SW 1271 (cell line): ENCODE data around the gene KATNIP.

Experiments
- DNase-seq, 2 experiments: peaks; one replicate each; lab custom pipeline; 2025; lab: John Stamatoyannopoulos, UW

Gene KATNIP

DNA sequence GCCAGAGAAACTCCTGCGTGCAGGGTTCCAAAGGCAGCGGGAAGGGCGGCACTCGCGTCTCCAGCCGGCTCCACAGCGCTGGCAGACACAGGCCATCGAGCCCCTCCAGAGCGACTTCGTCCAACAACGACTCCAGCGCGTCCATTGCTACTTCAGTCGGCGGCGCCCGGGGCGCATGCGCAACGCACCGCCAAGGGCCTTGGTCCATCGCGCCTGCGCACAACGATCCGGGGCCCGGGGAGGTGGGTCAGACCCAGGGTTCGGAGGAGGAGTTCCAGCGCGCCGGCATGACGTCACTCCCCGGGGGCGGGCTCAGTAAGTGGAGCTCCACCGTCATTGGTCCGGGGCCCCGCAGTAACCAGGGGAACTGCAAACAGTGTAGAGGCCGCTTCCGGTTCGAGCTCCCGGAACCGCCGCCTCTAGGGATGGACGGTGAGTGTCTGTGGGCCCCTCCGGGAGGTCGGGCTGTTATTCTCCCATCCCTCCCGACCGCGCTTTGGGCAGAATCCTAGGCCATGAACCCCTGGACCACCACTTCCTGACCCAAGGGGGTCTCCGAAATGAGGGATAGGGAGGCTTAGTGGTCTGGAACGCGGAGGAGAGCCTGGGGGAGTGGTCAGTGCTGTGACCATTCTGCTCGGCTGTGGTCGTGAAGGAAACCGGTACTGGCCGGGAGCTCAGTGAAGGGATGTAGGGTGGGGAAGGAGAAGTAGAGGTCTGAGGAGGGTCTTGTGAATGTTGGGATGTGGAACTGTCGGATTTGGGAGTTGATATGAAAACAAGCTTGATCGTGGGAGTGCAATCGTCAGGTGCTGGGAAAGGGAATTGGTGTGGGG is at the start of gene KATNIP, which contains the start of gene GTF3C1:
TSS of gene KATNIP (plus strand) at position 399 of the 836 bp plus-strand sequence. CDS start at position 426, 27 bp downstream.
TSS of gene GTF3C1 (minus strand) at position 168 of the 836 bp plus-strand sequence. CDS start at position 145, 23 bp downstream.
- peak; percentile 85 to 92 for DNase-seq

- DNase-seq: no peak
Observed at GRCh38 chr16:27500801-27501200, 49.1 kb upstream of the KATNIP start.

DNA sequence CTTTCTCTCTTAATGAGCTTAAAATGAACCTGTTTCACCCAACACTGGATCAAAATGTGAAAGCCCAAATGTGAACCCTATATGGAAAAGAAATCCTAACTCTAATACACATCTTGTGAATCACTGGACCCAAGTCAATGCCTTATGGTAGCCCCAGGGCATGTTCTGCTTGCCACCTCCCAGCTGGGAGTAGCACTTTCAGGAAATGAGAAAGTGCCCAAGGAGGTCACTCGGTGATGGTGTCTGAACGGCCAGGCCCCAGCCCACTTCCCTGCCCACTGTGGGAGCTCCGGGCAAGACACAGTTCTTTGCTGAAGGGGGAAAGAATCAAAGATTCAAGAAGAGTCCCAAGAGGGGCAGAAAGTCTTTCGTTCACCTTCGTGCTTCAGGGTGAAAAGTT is 46.3 kb upstream of the KATNIP start:
- no peak for DNase-seq

DNA sequence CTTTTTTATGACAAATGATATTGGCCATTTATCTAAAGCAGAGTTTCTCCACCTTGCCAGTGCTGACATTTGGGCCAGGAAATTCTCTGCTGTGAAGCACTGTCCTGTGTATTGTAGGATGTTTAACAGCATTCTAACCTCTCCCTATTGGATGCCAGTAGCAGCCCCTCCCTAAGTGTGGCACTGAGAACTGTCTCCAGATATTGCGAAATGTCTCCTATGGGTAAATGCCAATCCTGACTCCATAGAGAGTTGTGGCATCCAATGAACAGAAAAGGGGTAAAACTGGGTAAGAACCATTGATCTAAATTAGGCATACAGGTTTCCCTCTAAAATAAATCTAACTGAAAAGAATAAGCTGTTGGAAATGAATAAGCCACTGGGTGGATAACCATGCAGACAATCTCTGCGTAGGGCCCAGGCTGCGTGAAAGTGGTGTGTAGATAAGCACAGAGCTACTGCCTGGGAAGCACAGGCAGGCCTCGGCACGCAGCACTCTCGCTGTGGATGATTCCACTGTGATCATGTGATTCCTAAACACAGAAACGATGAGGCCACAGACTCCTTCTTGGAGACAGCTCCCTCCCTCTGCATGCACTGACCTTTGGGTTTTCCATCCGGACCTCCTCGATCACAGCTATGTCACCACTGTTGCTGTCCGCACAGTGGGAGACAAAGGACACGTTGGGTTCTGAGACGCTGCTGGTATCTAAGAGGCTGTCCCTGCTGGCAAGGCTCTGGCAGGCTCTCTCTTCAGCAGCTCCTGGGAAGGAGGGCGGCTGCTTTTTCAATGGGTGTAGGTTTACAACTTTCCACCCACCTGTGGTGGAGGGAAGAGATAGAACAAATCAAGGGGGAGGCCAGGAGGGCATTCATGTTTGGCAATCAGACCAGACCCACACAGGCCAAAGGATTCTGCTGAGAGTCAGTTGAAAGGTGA is 44.4 kb upstream of the KATNIP start:
- no peak for DNase-seq

GRCh38 chr16:27506771-27507170 is 43.2 kb upstream of the KATNIP start:
- DNase-seq: no peak

DNA sequence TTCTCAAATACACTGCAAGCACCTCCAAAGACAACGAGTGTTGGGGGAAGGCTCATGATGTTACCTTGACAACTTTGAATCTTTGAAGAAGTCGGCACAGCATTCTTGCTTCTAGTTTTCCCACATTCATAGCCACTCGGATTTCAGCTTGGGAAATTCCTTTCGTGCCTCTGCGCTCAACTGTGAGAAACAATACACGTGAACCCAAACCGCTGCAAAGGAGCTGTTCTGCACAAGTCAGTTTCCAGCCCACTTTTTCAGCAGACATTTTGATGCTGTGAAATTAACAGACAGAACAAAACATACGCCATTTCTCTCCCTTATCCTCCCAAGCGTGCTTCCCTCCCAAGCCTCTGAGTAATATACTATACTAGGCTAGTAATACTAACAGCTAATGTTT is 41.5 kb upstream of the KATNIP start:
- DNase-seq: no peak

DNA sequence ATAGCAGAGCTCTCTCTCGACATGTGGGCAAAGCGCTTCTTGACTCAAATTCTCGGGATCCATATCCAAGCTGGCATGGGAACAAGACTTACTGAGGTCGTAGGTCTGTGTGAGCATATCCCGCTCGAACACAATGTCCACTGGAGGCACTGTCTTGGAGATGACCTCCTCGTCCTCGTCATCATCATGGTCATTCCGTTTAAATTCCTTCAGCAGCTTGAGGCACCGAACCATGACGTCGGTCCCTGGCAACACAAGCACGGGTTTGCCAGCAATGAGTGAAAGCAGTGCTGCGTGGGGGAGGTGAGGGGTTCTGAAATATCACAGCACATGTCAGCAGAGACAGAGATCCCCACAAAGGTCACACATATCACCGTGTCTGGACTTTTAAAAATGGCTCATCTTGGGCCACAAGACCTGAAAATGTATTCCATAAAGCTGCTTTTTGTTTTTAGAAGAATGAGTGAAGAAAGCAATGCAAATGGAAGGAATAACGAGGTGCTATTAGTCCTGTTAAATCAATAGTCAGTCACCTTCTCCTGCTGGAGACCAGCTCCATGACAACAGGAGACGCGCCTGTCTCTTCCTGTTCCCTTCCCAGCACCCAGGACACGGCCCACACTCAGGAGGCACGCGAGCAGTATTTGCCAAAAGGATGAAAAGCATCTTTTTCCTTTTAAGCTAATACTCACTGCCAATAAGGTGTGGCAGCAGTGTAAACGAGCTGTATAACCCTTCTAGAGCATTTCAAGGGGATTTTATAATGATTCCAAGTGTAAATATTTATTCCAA is 38.1 kb upstream of the KATNIP start:
- DNase-seq: no peak

GRCh38 chr16:27514806-27515205 is 35.1 kb upstream of the KATNIP start:
- no peak for DNase-seq

- peak in 1 of 2 experiments; percentile 32 for DNase-seq
Observed at GRCh38 chr16:27515874-27516353, 34.0 kb upstream of the KATNIP start.

DNA sequence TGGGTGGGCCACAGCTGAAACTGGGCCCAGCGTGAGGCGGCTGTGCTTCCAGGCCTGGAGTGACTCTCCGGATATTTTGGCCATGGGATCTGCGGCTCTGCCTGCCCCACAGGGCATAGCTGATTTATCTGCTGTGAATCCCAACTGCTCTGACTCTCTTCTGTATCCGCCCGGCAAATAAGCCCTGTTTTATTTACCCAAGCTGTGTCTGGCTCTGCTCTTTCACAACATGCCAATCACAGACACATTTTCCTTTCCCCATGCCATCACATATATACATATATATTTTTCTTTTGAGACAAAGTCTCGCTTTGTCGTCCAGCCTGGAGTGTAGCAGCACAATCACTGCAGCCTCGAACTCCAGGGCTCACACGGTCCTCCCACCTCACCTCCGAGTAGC is 33.6 kb upstream of the KATNIP start:
- DNase-seq: no peak

DNA sequence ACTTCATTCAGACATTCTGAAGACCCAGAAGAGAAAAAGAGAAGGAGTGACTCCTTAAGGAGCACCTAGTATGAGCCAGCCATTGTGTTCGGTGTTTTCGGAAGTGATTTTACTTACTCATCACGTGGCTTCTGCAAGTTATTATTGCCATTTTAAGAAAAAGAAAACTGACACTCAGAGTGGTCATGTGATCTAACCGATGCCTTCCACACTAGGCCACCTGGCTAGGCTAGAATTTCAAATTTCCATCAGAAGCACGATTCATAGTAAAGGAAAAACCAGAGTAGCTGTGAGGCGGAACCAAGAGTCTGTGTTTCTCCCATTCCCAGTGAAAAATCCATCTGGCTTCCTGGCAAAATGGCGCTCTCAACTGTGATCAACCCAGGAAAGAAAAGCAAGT is 32.3 kb upstream of the KATNIP start:
- DNase-seq: no peak

- no peak for DNase-seq
Observed at GRCh38 chr16:27518226-27518625, 31.7 kb upstream of the KATNIP start.

DNA sequence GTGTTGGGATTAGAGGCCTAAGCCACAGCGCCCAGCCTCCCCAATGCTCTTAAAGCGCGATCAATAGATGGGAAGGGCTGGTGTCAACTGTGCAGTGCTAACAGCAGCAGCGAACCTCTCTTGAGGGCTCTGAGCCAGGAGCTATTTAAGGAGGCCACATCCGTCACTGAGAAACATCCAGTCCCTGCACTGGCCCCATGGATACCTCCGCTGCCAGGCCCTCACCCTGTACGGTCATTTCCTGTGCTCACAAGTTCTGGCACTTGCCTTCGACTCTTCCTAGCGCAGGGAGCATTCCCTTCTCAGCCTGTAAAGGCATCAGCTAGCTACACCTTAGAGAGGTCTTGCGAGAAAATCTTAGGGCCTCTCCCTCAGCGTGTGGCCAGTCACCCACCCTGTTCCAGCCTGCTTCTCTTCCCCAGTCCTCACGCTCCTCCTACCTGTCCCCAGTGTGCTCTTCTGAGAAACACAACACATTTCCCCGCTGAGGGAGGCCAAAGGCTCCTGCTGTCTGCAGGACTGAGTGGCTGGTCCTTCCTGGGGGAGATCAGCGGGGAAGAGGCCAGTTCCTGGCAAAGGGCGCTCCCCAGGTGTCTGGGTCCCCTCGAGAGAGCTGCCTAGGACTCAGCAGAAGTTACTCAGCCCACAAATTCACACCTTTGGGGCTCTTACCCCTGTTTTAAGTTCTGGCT is 28.8 kb upstream of the KATNIP start:
- DNase-seq: no peak

- DNase-seq: no peak
Observed at GRCh38 chr16:27522173-27522707, 27.7 kb upstream of the KATNIP start.

- DNase-seq: no peak
Observed at GRCh38 chr16:27526180-27526579, 23.8 kb upstream of the KATNIP start.

GRCh38 chr16:27528294-27528693 is 21.6 kb upstream of the KATNIP start:
- no peak for DNase-seq

DNA sequence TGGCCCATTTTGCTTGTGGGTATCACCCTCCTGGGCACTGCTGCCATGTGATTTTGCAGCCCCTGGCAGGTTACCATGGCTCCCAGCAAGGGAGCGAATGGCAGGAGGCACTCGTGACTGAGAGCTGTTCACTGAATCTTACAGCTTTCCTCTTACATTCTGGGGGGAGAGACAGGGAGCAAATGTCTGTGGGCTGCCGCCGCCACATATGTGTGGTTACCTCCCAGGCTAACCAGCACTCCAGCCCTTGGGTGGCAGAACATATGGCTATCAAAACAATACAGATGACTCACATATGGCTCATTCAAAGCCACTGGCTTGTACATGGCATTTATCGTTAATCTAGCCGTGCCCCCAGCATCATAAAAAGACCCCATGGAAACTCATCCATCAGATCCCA is 20.0 kb upstream of the KATNIP start:
- no peak for DNase-seq

DNA sequence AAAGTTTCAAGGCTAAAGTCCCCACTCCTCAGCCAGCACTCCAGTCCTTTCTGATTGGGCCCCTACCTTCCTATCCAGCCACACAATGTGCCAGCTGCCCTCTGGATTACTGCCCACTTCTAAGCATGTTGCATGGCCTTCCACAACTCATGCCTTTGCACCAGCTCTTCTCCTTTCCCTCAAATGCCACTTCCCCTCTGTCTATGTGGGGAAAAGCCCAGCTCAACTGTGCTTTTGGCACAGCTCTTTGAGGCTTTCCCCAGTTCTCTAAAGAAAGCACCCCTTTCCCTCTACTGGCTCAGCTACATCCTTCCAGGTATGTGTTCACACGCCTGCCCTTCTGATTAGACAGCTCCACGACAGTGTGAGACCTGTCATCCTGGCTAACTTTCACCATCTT is 18.8 kb upstream of the KATNIP start:
- no peak for DNase-seq

GRCh38 chr16:27531826-27532800 is 17.8 kb upstream of the KATNIP start:
- DNase-seq: no peak

GRCh38 chr16:27534256-27534655 is 15.7 kb upstream of the KATNIP start:
- no peak for DNase-seq
